ENCODE measurements around the gene POLE2. TPM values are rescaled to one million over a fixed set of nuclear protein-coding genes. Genes with fewer than 3 reads are reported as not detected.

Gene POLE2
- total and polyA plus RNA-seq, 2 of the 4 experiments (the other 2 are of a cell fraction) = 12.2 to 12.3 TPM

GRCh38 chr14:49691031-49691430 is 3.0 kb upstream of the POLE2 start:
- Histone ChIP-seq H3K79me1 (ENCODE audit: low read depth in 1 of 2, low read length in 2 of 2) (peaks cover 15 to 33% of the 10 kb centered on the region in 2 experiments), H4K8ac (ENCODE audit: low read depth in 2 of 2, low read length in 2 of 2) (no peak overlapping the region), H3K14ac (replicated peaks; ENCODE audit: low read depth, low read length) (no peak overlapping the region), H2AFZ (replicated peaks; ENCODE audit: low read length, poor library complexity) (no peak overlapping the region), H2AK9ac (replicated peaks; ENCODE audit: low read depth, low read length, poor library complexity) (no peak overlapping the region), H4K91ac (ENCODE audit: insufficient read depth, low read depth, low read length) (no peak overlapping the region), H3K4ac (ENCODE audit: low read depth, low read length) (no peak overlapping the region), H3K9ac (ENCODE audit: low read depth, low read length) (no peak overlapping the region), H3K4me2 (ENCODE audit: low read depth, low read length) (no peak overlapping the region), H3K27me3 (ENCODE audit: control insufficient read depth, insufficient read depth, low read length) (no peaks in the 10 kb centered on the region), H2BK5ac (ENCODE audit: low read depth, low read length, poor library complexity, severe bottlenecking) (no peak overlapping the region), H3K36me3 (ENCODE audit: control insufficient read depth, insufficient read depth, low read length) (no peaks in the 10 kb centered on the region), H3K56ac (ENCODE audit: extremely low read depth, insufficient read depth, low read length) (no peak overlapping the region), H3K18ac (ENCODE audit: low read depth, low read length) (no peak overlapping the region), H3K4me3 (ENCODE audit: insufficient read depth, low read depth, low read length) (no peak overlapping the region), H4K5ac (ENCODE audit: low read depth, low read length) (no peak overlapping the region), H3K9me1 (ENCODE audit: insufficient read depth, low read length) (peaks cover 5% of the 10 kb centered on the region; the same call in 1 of the 2 replicates), H4K20me1 (ENCODE audit: insufficient read depth, low read length) (no peaks in the 10 kb centered on the region), H2BK20ac (ENCODE audit: low read depth, low read length) (no peak overlapping the region), H3K9me3 (ENCODE audit: control insufficient read depth, insufficient read depth, low read length) (no peaks in the 10 kb centered on the region), H2AK5ac (ENCODE audit: low read depth, low read length) (no peak overlapping the region; the same call in 1 of the 2 replicates), H2BK15ac (ENCODE audit: low read depth, low read length) (no peak overlapping the region), H2BK120ac (ENCODE audit: low read depth, low read length) (no peak overlapping the region), H3K23ac (ENCODE audit: low read depth, low read length) (no peak overlapping the region), H3K4me1 (ENCODE audit: control insufficient read depth, insufficient read depth, low read length) (peaks cover 3% of the 10 kb centered on the region), H3K27ac (ENCODE audit: insufficient read depth, low read length) (no peak overlapping the region)
- ATAC-seq (ENCODE audit: low read depth) (no peak), DNase-seq (no peak)
- ChIA-PET POLR2A (ENCODE audit: unreplicated experiment) (no interaction called here), CTCF (no interaction called here)
- no TSS peak for BruUV-seq (replicated peaks)
- TF ChIP-seq NFE2L2 (IDR thresholded peaks at IDR 0.05; ENCODE audit: low read depth, low read length) (no peak), CTCF (conservative IDR thresholded peaks at IDR 0.05; ENCODE audit: low read depth, low read length) (no peak), POLR2A (IDR thresholded peaks at IDR 0.05; ENCODE audit: low read depth, low read length) (no peak), RFX5 (IDR thresholded peaks at IDR 0.05; ENCODE audit: low read depth, low read length) (no peak), CHD1 (IDR thresholded peaks at IDR 0.05; ENCODE audit: low read depth, low read length) (no peak), CEBPB (IDR thresholded peaks at IDR 0.05; ENCODE audit: low read depth, low read length) (no peak), USF2 (IDR thresholded peaks at IDR 0.05; ENCODE audit: low read depth, low read length) (no peak), RCOR1 (IDR thresholded peaks at IDR 0.05; ENCODE audit: insufficient replicate concordance, low read length) (no peak), MAFK (IDR thresholded peaks at IDR 0.05; ENCODE audit: low read depth, low read length) (no peak), BHLHE40 (IDR thresholded peaks at IDR 0.05; ENCODE audit: low read depth, low read length) (no peak), MAZ (IDR thresholded peaks at IDR 0.05; ENCODE audit: borderline replicate concordance, low read depth, low read length) (no peak), SMC3 (IDR thresholded peaks at IDR 0.05; ENCODE audit: low read depth, low read length) (no peak), MXI1 (IDR thresholded peaks at IDR 0.05; ENCODE audit: borderline replicate concordance, low read depth, low read length) (no peak), FOS (IDR thresholded peaks at IDR 0.05; ENCODE audit: low read depth, low read length) (no peak)
- intact Hi-C loops (cut with micrococcal nuclease) (loop anchor here (5.0 kb wide), 1 partner anchor 59 kb away; no protein-coding TSS in a partner anchor), dilution Hi-C loops (cut with HindIII; ENCODE audit: low sequenced_read_pairs, unreplicated experiment) (no loop called here), in situ Hi-C loops (cut with MboI; ENCODE audit: low sequenced_read_pairs) (loop anchor here (5.0 kb wide), 1 partner anchor 76 kb away; the partner anchor contains the start of gene KLHDC2)
- no CpG with 5 or more reads among the region's 4 CpGs for WGBS, 2 experiments (ENCODE audit: extremely low coverage in 2 of 2, insufficient read length in 1 of 2)

All from IMR-90 (cell line).